Activated naive CD4-positive, alpha-beta T cell treated with anti-CD3 and anti-CD28 coated beads, Interleukin-2, amount 50 U/mL, for 16 hours (primary cell): Measurements from ENCODE around the gene DTNBP1.

Experiments
- DNase-seq: peaks from one replicate; pipeline ENCODE4 v3.0.0-alpha.2; 2020

The DTNBP1 gene

DNA sequence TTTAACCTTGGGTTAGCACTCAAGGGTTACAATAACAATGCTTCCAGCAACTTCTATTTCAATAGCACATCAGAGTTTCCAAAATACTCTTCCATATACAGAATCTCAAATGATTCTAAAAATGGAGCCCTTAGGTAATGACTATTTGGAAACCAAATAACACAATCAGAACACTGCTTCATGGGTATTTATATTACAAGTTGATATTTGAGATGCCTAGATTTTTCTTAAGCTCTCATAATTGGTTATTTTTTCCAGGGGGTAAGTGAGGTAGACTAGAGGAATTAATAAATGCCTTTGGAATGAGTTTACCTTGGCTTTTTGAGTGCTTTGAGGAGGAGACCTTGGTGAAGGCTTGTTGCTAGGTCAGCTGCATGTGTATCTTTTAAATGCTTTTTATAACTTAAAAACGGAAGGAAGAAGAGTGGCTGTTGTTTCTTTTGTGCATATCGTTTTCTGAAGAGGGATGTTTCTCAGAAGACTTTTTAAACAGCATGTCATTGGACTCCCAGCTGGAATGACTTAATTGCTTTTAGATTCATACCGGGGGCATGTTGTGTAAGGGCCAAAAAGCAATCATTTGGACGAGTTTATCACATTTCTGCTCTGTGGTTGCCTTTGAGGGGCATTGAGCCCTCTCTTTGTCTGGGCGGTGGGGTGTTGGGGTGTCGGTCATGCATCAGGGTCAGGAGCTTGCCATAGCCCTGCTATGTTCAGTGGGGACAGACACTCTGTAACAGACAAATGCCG is 186.0 kb downstream of the DTNBP1 start:
- DNase-seq, result no peak

DNA sequence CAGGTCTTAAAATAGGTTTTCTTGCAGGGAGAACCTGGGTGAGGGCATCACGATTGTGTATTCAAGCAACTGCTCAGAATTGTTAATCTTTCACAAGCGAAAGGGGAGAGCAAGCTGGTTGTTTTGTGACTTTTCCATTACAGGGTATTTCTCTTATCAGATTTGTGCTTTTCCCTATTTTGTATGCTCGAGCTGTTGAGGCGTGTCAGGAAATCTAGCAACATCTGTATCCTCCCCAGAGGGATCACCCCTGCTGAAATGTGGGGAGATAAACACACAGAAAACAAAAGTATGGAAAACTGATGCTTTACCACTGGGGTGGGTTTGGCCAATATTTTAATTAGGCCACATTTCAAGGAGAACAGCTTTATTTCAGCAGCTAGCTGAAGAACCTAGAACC is 187.0 kb downstream of the DTNBP1 start:
- no peak for DNase-seq

DNA sequence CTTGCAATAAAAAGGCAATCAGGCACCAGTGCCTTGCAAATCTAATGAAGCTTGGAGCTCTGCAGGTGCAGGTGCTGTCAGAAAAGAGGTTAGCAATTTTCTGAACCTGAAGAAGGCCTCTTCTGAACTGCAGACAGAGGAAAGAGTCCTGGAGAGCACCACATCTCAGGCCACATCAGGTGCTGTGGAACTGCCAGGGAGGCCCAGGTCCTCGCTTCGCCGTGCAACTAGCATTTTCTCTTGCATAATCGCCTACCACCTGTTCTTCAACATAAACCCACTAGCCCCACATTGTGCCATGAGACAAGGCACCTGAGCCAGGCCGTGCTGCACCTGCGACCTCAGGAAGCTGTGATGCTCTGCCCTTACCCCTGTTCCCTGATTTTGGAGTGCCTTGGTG is 187.6 kb downstream of the DTNBP1 start:
- no peak for DNase-seq

DNA sequence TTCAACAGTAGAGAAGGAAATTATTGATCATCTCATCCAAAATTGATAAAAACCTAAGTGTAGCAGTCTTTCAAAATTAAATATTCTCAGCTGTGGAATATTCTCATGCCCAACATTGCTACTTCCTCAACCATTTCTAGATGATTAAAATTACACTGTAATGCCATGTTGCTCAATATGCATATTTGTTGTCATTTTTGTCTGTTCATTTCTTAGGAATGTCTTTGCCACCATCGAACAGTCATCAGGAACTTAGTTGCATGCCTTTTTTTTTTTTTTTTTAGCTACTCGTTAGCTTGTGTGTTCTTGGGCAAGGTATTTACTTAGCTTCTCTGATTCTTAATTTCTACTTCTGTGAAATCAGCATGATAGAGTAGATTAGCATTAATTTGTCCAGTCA is 188.6 kb downstream of the DTNBP1 start:
- no peak for DNase-seq

DNA sequence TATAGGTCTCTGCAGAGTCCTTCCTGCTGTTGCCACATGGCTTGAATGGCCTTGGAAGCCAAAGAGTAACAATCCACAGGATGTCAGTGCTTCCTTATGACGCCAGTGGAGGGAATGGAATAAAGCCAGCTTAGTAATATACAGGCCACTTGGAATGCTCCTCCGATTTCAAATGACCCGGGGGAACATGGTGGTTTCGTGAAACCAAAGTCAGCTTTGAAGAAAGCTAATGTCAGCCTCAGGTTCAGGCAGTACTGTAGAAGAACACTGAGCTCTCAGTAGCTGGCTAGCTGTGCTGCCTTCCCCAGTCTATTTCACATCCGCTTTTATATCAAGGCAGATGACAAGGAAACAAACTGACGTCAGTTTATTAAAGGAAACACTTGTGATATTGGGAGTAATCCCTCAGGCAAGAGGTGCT is 189.1 kb downstream of the DTNBP1 start:
- no peak for DNase-seq

DNA sequence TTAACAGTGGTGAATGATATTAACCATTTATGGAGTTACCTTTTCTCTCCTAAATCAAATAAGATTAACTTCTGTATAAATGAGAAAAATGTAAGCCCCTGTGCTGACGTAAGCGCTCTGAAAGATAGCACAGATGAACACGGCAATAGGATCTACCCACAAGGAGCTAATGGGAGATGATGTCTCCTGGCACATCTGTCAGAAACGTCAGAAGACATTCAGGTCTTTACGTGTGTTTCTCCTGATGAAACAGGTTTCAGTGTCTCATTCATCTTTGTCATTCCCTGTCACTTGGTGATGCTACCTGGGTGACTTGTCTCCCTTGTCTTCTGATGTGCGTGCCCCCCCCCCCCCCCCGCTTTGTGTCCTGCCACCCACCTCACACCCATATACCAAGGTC is 189.7 kb downstream of the DTNBP1 start:
- DNase-seq, result no peak
